NCI-H446 treated with DMSO at 0.1 percent for 48 hours (cell line): ENCODE data around the gene SOX30.
"Not testable (repeated sequence)": the region's sequence is repeated elsewhere in the genome, so short reads cannot be mapped to it uniquely, and the experiment has no call there.

ENCODE experiments used
- DNase-seq: peaks from one replicate; lab custom pipeline; 2025; lab: John Stamatoyannopoulos, UW

The SOX30 gene

GRCh38 chr5:157652377-157652692 lies at the start of gene SOX30:
SOX30 (minus strand) TSS chr5:157652438; CDS start chr5:157652078, 360 bp downstream.
- no peak for DNase-seq

- not testable (repeated sequence) for DNase-seq
Measured at GRCh38 chr5:157698674-157699073, 46.4 kb upstream of the SOX30 start.

- DNase-seq: not testable (repeated sequence)
Measured at GRCh38 chr5:157696154-157696553, 43.9 kb upstream of the SOX30 start.

GRCh38 chr5:157693816-157694215 lies 41.6 kb upstream of the SOX30 start:
- DNase-seq: not testable (repeated sequence)

- no peak for DNase-seq
Measured at GRCh38 chr5:157690690-157691433, 38.6 kb upstream of the SOX30 start.

- no peak for DNase-seq
Measured at GRCh38 chr5:157689942-157690689, 37.9 kb upstream of the SOX30 start.

- DNase-seq: no peak
Measured at GRCh38 chr5:157687198-157687554, 34.9 kb upstream of the SOX30 start.

GRCh38 chr5:157686276-157687197 lies 34.3 kb upstream of the SOX30 start:
- DNase-seq: not testable (repeated sequence)

GRCh38 chr5:157682257-157682656 lies 30.0 kb upstream of the SOX30 start:
- DNase-seq: no peak

- no peak for DNase-seq
Measured at GRCh38 chr5:157681048-157681447, 28.8 kb upstream of the SOX30 start.

- DNase-seq: no peak
Measured at GRCh38 chr5:157680239-157680638, 28.0 kb upstream of the SOX30 start.

- no peak for DNase-seq
Measured at GRCh38 chr5:157679801-157680200, 27.6 kb upstream of the SOX30 start.

- DNase-seq: no peak
Measured at GRCh38 chr5:157677931-157678330, 25.7 kb upstream of the SOX30 start.

GRCh38 chr5:157674351-157674750 lies 22.1 kb upstream of the SOX30 start:
- not testable (repeated sequence) for DNase-seq

GRCh38 chr5:157672976-157673375 lies 20.7 kb upstream of the SOX30 start:
- DNase-seq: no peak

GRCh38 chr5:157671592-157672330 lies 19.5 kb upstream of the SOX30 start:
- no peak for DNase-seq

- DNase-seq: no peak
Measured at GRCh38 chr5:157670662-157671591, 18.7 kb upstream of the SOX30 start, which contains the start of gene C5orf52. C5orf52 (plus strand) TSS chr5:157671533; CDS start chr5:157671615, 82 bp downstream.

GRCh38 chr5:157669701-157670097 lies 17.5 kb upstream of the SOX30 start:
- DNase-seq: no peak

- no peak for DNase-seq
Measured at GRCh38 chr5:157668356-157668755, 16.1 kb upstream of the SOX30 start.

- DNase-seq: no peak
Measured at GRCh38 chr5:157665467-157666070, 13.3 kb upstream of the SOX30 start.
